Measurements from ENCODE around the gene COL20A1. TPM values are rescaled to one million over a fixed set of nuclear protein-coding genes. Genes with fewer than 3 reads are reported as not detected.

COL20A1 gene
- total RNA-seq, 4 donors from 2014 or later, result 0.32 TPM; not detected in 3

GRCh38 chr20:63314566-63315239 is 21.7 kb downstream of the COL20A1 start:
- intact Hi-C loops (cut with DNase I), result no loop called here
- peaks cover 0 to 67% (median 1%) of the 10 kb centered on the region in 4 donors for H3K27me3 ChIP-seq
- 76% methylated on average over 15 of the region's 21 CpGs for WGBS
- DNase-seq (ENCODE audit: extremely low spot score), result no peak
- peaks cover 0 to 14% (median 11%) of the 10 kb centered on the region in 4 donors for H3K4me1 ChIP-seq
- H3K4me3 ChIP-seq, result no peak overlapping the region
- H3K36me3 ChIP-seq, result no peaks in the 10 kb centered on the region
- H3K27ac ChIP-seq (replicated peaks in 1 of 4), result no peak overlapping the region
- no peaks in the 10 kb centered on the region for H3K9me3 ChIP-seq
- no peak for TF ChIP-seq POLR2AphosphoS5 (IDR thresholded peaks at IDR 0.05)
- no peak for TF ChIP-seq CTCF (IDR thresholded peaks at IDR 0.05)
- no peak for TF ChIP-seq EP300 (IDR thresholded peaks at IDR 0.05)
- TF ChIP-seq POLR2A (IDR thresholded peaks at IDR 0.05; ENCODE audit: low read depth), result no peak

GRCh38 chr20:63315240-63315689 is 22.3 kb downstream of the COL20A1 start:
- Histone ChIP-seq H3K4me3 (no peak overlapping the region), H3K27ac (replicated peaks in 1 of 4) (no peak overlapping the region), H3K9me3 (no peaks in the 10 kb centered on the region), H3K4me1 (peaks cover 0 to 12% (median 9%) of the 10 kb centered on the region in 4 donors), H3K36me3 (no peaks in the 10 kb centered on the region), H3K27me3 (peaks cover 0 to 67% (median 0%) of the 10 kb centered on the region in 4 donors)
- no peak for TF ChIP-seq POLR2A (IDR thresholded peaks at IDR 0.05; ENCODE audit: low read depth)
- no peak for TF ChIP-seq POLR2AphosphoS5 (IDR thresholded peaks at IDR 0.05)
- TF ChIP-seq CTCF (IDR thresholded peaks at IDR 0.05), result no peak
- WGBS, result 61% methylated on average over 15 of the region's 15 CpGs
- DNase-seq (ENCODE audit: extremely low spot score), result no peak
- intact Hi-C loops (cut with DNase I), result no loop called here

- TF ChIP-seq EP300 (IDR thresholded peaks at IDR 0.05) (no peak), POLR2AphosphoS5 (IDR thresholded peaks at IDR 0.05) (no peak), POLR2A (IDR thresholded peaks at IDR 0.05; ENCODE audit: low read depth) (no peak)
Observed at GRCh38 chr20:63315731-63316491, 22.9 kb downstream of the COL20A1 start.

GRCh38 chr20:63316502-63316921 is 23.5 kb downstream of the COL20A1 start:
- intact Hi-C loops (cut with DNase I), result no loop called here
- DNase-seq (ENCODE audit: extremely low spot score), result no peak
- H3K9me3 ChIP-seq, result no peaks in the 10 kb centered on the region
- H3K36me3 ChIP-seq, result no peaks in the 10 kb centered on the region
- peaks cover 0 to 71% (median 0%) of the 10 kb centered on the region in 4 donors for H3K27me3 ChIP-seq
- WGBS, result 82% methylated on average over 14 of the region's 14 CpGs
- TF ChIP-seq POLR2A (IDR thresholded peaks at IDR 0.05; ENCODE audit: low read depth) (no peak), POLR2AphosphoS5 (IDR thresholded peaks at IDR 0.05) (no peak), CTCF (IDR thresholded peaks at IDR 0.05) (no peak), EP300 (IDR thresholded peaks at IDR 0.05) (no peak)
- no peak overlapping the region for H3K27ac ChIP-seq (replicated peaks in 1 of 4)
- H3K4me1 ChIP-seq, result peaks cover 0 to 20% (median 18%) of the 10 kb centered on the region in 4 donors
- no peak overlapping the region for H3K4me3 ChIP-seq

More at GRCh38 chr20:63315731-63316491, 22.9 kb downstream of the COL20A1 start:
- Histone ChIP-seq H3K4me1 (peaks cover 0 to 17% (median 13%) of the 10 kb centered on the region in 4 donors), H3K36me3 (no peaks in the 10 kb centered on the region), H3K27me3 (peaks cover 0 to 71% (median 0%) of the 10 kb centered on the region in 4 donors), H3K27ac (replicated peaks in 1 of 4) (no peak overlapping the region), H3K4me3 (no peak overlapping the region), H3K9me3 (no peaks in the 10 kb centered on the region)
- intact Hi-C loops (cut with DNase I), result no loop called here
- 90% methylated on average over 14 of the region's 31 CpGs for WGBS
- no peak for DNase-seq (ENCODE audit: extremely low spot score)

- Histone ChIP-seq H3K36me3 (no peaks in the 10 kb centered on the region), H3K27me3 (peaks cover 0 to 72% (median 0%) of the 10 kb centered on the region in 4 donors), H3K27ac (replicated peaks in 1 of 4) (no peak overlapping the region), H3K4me3 (no peak overlapping the region), H3K4me1 (peaks cover 0 to 20% (median 19%) of the 10 kb centered on the region in 4 donors), H3K9me3 (no peaks in the 10 kb centered on the region)
- 94% methylated on average over 6 of the region's 6 CpGs for WGBS
- intact Hi-C loops (cut with DNase I), result no loop called here
- TF ChIP-seq EP300 (IDR thresholded peaks at IDR 0.05) (no peak), POLR2AphosphoS5 (IDR thresholded peaks at IDR 0.05) (no peak), POLR2A (IDR thresholded peaks at IDR 0.05; ENCODE audit: low read depth) (no peak), CTCF (IDR thresholded peaks at IDR 0.05) (no peak)
- no peak for DNase-seq (ENCODE audit: extremely low spot score)
Observed at GRCh38 chr20:63317061-63317460, 24.1 kb downstream of the COL20A1 start.

Data from esophagus muscularis mucosa (tissue), 4 donors.